Renal cortex interstitium (tissue), 11 donors: ENCODE data around the gene SETD1B. TPM values are rescaled to one million over a fixed set of nuclear protein-coding genes. Genes with fewer than 3 reads are reported as not detected.

Experiments used
- DNase-seq, 11 donors: peaks; one replicate each; pipeline ENCODE4 v3.0.0-alpha.2; 2013; ENCODE audit warnings: low read depth in 9 of 11, low spot score in 4 of 11; ENCODE audit errors: extremely low read depth in 1 of 11
- polyA plus RNA-seq, 3 donors: library from polyadenylated mRNA; unstranded; fragments of 120-200 nt; gene quantifications; one replicate each; pipeline ENCODE4 v1.2.1, GENCODE V29; 2013; ENCODE audit not compliant: insufficient read length in 3 of 3

SETD1B gene
- polyA plus RNA-seq, 3 donors: 14.1 to 17.3 (median 17.1) TPM

- DNase-seq: no peak
These were observed 10.4 kb upstream of the SETD1B start, which contains the start of gene RHOF for GRCh38 chr12:121793440-121793837. Gene RHOF (minus strand): TSS chr12:121793688. CDS start chr12:121793633, 55 bp downstream.

GRCh38 chr12:121793838-121794533 lies 9.8 kb upstream of the SETD1B start:
- DNase-seq: peak in 6 of 11 donors; percentile 84 to 87 (median 86)

GRCh38 chr12:121794534-121795033 lies 9.2 kb upstream of the SETD1B start:
- DNase-seq: no peak

GRCh38 chr12:121795034-121795968 lies 8.5 kb upstream of the SETD1B start:
- DNase-seq: peak in 3 of 11 donors; percentile 78 to 87 (median 83)

GRCh38 chr12:121796855-121797751 lies 6.7 kb upstream of the SETD1B start:
- peak in 3 of 11 donors; percentile 81 to 86 (median 83) for DNase-seq

GRCh38 chr12:121797937-121798786 lies 5.6 kb upstream of the SETD1B start:
- no peak for DNase-seq

- no peak for DNase-seq
These were observed 5.0 kb upstream of the SETD1B start for GRCh38 chr12:121798787-121799155.

- no peak for DNase-seq
These were observed 4.5 kb upstream of the SETD1B start for GRCh38 chr12:121799156-121799841.

- DNase-seq: no peak
These were observed 3.7 kb upstream of the SETD1B start for GRCh38 chr12:121799842-121800693.

GRCh38 chr12:121800694-121801594 lies 2.9 kb upstream of the SETD1B start:
- DNase-seq: no peak

- no peak for DNase-seq
These were observed 2.0 kb upstream of the SETD1B start for GRCh38 chr12:121801595-121802484.

- DNase-seq: no peak
These were observed 1.3 kb upstream of the SETD1B start for GRCh38 chr12:121802485-121802842.

GRCh38 chr12:121802843-121803698 lies 738 bp upstream of the SETD1B start:
- peak in 10 of 11 donors; percentile 85 to 96 (median 94) for DNase-seq
